Cerebellar nuclear complex (tissue), 1 donor: ENCODE results near the gene RPL7A.
"Not testable (repeated sequence)": the region's sequence is repeated elsewhere in the genome, so short reads cannot be mapped to it uniquely, and the experiment has no call there.

ENCODE experiments used
- DNase-seq, 2 experiments: peaks; one replicate each; lab custom pipeline; 2025; lab: John Stamatoyannopoulos, UW

RPL7A gene

GRCh38 chr9:133389025-133389557 is 41.1 kb downstream of the RPL7A start:
- no peak for DNase-seq

- no peak for DNase-seq
Measured at GRCh38 chr9:133389562-133389961, 41.5 kb downstream of the RPL7A start.

GRCh38 chr9:133390713-133391112 is 42.7 kb downstream of the RPL7A start:
- no peak for DNase-seq

- DNase-seq, result not testable (repeated sequence)
Measured at GRCh38 chr9:133391449-133391848, 43.4 kb downstream of the RPL7A start.

- DNase-seq, result not testable (repeated sequence)
Measured at GRCh38 chr9:133392308-133392707, 44.3 kb downstream of the RPL7A start.

DNA sequence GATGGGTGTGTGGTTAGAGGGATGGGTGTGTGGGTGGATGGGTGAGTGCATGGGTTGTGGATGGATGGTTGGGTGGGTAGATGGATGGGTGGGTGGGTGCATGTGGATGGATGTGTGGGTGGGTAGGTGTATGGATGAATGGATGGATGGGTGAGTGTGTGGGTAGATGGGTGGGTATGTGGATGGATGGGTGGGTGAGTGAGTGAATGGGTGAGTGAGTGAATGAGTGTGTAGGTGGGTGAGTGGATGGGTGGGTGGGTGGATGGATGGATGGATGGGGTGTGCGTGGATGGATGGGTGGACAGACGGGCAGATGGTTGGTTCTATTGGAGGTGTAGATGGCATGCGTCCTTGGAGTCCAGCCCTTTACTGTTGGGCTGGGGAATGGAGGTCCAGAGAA is 45.4 kb downstream of the RPL7A start:
- DNase-seq, result no peak

DNA sequence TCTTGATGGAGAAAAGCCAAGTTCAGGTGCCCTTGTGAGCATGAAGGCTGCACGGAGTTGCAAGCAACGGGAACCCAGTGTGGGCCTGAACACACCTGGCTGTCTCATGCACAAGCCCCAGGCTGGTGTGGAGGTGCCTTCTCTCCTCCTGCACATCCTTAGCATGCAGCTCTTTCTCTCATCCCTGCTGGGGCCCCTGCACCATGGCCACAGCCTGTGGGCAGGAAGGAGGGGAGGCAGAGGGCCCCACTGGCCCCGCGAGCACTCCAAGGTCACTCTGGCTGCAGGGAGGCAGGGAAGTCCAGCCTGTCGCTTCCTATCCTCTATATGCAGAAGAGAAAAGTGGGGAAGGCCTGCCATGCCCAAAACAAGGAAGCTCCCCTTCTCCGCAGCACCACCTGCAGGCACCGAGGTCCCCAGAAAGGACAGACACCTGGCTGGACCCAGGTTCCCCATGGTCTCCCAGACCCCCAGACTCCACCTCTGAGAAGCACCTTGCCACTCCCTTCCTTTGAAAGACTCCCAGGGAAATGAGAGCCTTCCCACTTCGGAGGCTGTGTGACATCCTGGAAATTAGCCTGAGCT is 46.8 kb downstream of the RPL7A start:
- DNase-seq, result no peak

GRCh38 chr9:133396952-133397351 is 48.9 kb downstream of the RPL7A start:
- no peak for DNase-seq

GRCh38 chr9:133397370-133397769 is 49.4 kb downstream of the RPL7A start:
- no peak for DNase-seq

- DNase-seq, result no peak
Measured at GRCh38 chr9:133397895-133398294, 49.9 kb downstream of the RPL7A start.

GRCh38 chr9:133400292-133400691 is 52.3 kb downstream of the RPL7A start:
- DNase-seq, result no peak
